Brain pericyte (primary cell): ENCODE measurements around the gene PCDHGA7.
"Not testable (repeated sequence)": the region's sequence is repeated elsewhere in the genome, so short reads cannot be mapped to it uniquely, and the experiment has no call there.

ENCODE experiments used
- DNase-seq: peaks from one replicate; pipeline ENCODE4 v3.0.0-alpha.2; 2012; ENCODE audit warnings: low read depth, low spot score

Gene PCDHGA7

DNA sequence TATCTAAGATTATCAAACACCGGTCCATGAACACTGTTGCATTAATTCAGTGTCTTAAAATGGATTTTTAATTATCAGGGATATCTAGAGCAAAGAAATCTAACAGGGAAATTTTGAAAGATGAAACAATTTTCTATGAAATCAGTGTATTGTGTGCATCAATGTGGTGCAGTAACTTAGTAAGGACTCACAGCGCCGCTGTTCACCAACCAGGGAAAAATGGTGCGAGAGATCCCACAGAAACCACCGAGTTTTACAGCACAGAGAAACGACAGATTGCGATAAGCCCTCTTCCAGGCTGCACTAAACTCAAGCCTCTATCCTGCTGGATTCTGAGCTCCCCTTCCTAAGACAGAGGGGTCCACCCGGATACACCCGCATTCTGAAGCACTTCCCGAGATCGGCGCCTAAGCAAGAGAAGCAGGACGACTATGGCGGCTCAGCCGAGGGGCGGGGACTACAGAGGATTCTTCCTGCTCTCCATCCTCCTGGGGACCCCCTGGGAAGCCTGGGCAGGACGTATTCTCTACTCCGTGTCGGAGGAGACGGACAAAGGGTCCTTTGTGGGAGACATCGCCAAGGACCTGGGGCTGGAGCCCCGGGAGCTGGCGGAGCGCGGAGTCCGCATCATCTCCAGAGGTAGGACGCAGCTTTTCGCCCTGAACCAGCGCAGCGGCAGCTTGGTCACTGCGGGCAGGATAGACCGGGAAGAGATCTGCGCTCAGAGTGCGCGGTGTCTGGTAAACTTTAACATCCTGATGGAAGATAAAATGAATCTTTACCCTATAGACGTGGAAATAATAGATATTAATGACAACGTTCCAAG lies at the start of gene PCDHGA7:
Gene PCDHGA7 (plus strand): TSS at position 274 of the 826 bp plus-strand sequence. CDS start 158 bp downstream, at position 432.
- no peak for DNase-seq

DNA sequence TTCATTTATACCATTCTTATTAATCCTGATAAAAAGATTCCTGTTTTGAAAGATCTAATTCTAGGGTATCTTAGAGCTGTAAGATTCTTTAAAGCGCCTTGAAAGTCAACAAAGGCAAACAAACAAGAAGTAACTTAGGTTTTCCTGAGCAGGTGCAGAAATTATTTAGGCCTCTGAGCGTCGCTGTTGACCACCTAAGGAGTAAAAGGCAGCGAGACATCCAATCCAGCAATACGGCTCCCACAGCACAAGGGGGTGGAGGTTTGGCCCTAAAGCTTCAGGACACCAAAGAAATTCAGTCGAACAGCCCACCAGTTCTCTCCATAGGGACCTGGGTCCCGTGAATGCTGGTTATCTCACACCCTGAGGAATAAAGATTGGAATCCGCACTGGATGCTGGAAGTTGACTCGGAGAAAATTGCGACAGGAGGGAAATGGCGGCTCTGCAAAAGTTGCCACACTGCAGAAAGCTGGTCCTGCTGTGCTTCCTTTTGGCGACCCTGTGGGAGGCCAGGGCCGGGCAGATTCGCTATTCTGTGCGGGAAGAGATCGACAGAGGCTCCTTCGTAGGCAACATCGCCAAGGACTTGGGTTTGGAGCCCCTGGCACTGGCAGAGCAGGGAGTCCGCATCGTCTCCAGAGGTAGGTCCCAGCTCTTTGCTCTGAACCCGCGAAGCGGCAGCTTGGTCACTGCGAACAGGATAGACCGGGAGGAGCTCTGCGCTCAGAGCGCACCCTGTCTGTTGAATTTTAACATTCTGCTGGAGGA lies 43.8 kb upstream of the PCDHGA7 start, which contains the start of gene PCDHGA2:
Gene PCDHGA2 (plus strand): TSS at position 223 of the 769 bp plus-strand sequence.
- no peak for DNase-seq

DNA sequence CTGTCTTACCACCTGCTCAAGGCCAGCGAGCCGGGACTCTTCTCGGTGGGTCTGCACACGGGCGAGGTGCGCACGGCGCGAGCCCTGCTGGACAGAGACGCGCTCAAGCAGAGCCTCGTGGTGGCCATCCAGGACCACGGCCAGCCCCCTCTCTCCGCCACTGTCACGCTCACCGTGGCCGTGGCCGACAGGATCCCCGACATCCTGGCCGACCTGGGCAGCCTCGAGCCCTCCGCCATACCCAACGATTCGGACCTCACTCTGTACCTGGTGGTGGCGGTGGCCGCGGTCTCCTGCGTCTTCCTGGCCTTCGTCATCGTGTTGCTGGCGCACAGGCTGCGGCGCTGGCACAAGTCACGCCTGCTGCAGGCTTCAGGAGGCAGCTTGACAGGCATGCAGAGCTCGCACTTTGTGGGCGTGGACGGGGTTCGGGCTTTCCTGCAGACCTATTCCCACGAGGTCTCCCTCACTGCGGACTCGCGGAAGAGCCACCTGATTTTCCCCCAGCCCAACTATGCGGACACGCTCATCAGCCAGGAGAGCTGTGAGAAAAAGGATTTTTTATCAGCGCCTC lies 41.7 kb upstream of the PCDHGA7 start:
- not testable (repeated sequence) for DNase-seq

DNA sequence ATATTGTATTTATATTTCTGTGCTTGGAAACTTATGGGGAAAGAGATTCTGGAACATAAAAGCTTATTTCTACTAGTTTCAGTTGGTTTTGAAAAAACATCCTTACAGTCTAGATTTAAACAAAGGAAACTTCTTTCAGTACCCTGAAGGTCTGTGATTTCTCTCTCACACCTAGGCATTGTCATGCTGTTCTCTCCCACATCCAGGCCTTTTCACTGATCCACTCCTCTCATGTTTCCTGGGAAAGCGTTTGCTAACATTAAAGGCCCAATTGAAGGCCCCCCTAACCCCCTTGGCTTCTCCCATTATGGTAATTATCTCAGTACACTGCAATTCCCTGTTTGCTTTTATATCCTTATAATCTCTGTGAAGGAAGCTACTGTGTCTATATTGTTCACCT lies 39.8 kb upstream of the PCDHGA7 start:
- DNase-seq: no peak

DNA sequence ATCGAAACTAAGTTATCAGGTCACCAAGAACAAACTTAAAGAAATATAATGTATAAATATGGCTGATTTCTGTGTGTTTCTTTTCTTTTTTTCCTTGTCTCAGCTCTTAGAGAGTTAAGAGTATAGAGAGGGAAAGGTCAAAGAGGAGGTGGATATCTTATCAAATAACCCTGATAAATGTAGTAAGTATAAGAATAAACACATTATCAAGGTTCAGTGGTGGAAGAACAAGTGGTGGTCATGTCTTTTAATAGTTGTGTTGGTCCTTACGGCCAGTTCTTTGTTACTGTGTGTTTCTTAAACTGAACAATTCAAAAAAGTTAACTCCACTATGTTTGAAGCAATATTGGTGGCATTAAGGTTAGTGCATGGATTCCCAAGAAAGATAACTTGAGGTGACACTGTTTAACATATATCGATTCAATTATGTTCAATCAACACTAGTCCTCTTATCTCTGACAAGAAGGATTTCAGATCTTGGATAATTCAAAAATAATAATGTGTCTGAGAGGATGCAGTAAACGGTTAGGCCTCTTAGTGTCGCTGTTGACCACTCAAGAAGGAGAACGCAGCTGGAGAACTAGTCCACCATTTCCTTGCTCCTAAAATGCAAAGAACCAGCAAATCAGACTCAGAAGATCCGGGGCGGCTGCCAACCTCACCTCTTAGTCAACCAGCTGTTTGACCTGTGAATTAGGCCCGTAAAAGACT lies 39.1 kb upstream of the PCDHGA7 start, which contains the start of gene PCDHGA3:
Gene PCDHGA3 (plus strand): TSS at position 588 of the 711 bp plus-strand sequence. CDS start 205 bp downstream, outside the sequence.
- no peak for DNase-seq

DNA sequence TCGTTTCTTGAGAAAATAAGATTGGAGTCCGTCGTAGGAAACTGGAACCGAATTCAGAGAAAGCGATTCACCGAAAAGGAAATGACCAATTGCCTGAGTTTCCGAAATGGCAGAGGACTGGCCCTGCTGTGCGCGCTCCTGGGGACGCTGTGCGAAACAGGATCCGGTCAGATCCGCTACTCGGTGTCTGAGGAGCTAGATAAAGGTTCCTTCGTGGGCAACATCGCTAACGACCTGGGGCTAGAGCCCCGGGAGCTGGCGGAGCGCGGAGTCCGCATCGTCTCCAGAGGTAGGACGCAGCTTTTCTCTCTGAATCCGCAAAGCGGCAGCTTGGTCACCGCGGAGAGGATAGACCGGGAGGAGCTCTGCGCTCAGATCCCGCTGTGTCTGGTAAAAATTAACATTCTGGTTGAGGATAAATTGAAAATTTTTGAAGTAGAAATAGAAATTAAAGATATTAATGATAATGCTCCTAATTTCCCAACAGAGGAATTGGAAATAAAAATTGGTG lies 38.5 kb upstream of the PCDHGA7 start:
- DNase-seq: no peak

DNA sequence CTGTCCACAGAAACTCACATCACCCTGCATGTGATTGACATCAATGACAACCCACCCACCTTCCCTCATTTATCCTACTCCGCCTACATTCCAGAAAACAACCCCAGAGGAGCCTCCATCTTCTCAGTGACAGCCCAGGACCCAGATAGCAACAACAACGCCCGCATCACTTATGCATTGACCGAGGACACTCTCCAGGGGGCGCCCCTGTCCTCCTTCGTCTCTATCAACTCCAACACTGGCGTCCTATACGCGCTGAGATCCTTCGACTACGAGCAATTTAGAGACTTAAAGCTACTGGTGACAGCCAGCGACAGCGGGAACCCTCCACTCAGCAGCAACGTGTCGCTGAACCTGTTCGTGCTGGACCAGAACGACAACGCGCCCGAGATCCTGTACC lies 37.2 kb upstream of the PCDHGA7 start:
- DNase-seq: no peak

DNA sequence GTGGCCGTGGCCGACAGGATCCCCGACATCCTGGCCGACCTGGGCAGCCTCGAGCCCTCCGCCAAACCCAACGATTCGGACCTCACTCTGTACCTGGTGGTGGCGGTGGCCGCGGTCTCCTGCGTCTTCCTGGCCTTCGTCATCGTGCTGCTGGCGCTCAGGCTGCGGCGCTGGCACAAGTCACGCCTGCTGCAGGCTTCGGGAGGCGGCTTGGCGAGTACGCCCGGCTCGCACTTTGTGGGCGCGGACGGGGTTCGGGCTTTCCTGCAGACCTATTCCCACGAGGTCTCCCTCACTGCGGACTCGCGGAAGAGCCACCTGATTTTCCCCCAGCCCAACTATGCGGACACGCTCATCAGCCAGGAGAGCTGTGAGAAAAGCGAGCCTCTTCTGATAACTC lies 36.5 kb upstream of the PCDHGA7 start:
- not testable (repeated sequence) for DNase-seq

DNA sequence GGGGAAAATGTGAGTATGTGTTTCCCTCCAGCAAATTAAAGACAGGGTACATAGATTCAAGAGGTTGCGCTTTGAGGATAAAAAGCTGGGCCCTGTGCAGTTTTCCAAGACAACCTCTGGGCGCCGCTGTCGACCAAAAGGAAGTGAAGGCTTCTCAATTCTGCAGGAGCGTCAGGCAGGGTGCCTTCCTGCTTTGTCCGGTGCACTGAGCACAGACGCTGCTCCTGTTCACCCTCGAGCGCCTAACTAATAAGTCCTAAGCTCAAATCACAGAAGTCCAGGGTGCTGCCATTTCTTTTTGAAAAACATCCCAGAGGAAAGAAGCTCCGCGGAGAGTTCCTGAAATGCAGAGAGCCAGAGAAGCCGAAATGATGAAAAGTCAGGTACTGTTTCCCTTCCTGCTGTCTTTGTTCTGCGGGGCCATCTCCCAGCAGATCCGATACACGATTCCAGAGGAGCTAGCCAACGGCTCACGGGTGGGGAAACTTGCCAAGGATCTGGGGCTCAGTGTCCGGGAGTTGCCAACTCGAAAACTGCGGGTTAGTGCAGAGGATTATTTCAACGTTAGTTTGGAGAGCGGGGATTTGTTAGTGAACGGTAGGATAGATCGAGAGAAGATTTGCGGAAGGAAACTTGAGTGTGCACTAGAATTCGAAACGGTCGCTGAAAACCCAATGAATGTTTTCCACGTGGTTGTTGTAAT lies 32.5 kb upstream of the PCDHGA7 start, which contains the start of gene PCDHGB1:
Gene PCDHGB1 (plus strand): TSS at position 183 of the 703 bp plus-strand sequence. CDS start 162 bp downstream, at position 345.
- DNase-seq: no peak

DNA sequence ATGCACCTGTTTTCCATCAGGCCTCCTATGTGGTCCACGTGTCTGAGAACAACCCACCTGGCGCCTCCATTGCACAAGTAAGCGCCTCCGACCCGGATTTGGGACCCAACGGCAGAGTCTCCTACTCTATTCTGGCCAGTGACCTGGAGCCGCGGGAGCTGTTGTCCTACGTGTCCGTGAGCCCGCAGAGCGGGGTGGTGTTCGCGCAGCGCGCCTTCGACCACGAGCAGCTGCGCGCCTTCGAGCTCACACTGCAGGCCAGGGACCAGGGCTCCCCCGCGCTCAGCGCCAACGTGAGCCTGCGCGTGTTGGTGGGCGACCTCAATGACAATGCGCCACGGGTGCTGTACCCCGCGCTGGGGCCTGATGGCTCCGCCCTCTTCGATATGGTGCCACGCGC lies 31.0 kb upstream of the PCDHGA7 start:
- DNase-seq: no peak

DNA sequence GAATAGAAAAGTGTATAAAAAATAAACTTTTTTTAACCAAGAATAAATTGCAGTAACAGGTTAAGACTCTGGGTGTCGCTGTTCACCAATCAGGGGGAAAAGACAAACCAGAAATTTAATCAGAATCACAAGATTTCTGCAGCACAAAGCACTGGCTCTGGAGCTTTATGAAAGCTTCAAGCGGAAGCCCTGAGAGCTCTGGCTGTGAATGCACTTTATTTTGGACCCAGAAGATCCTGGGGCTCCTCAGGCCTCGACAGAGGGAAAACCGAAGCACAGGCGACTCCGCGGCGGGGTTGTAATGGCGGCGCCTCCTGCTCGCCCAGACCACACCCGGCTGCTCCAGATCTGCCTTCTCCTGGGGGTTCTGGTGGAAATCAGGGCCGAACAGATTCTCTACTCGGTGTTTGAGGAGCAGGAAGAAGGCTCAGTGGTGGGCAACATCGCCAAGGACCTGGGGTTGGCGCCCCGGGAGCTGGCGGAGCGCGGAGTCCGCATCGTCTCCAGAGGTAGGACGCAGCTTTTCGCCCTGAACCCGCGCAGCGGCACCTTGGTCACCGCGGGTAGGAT lies 27.6 kb upstream of the PCDHGA7 start, which contains the start of gene PCDHGA4:
Gene PCDHGA4 (plus strand): TSS at position 122 of the 570 bp plus-strand sequence. CDS start 87 bp downstream, at position 209.
- DNase-seq: no peak

DNA sequence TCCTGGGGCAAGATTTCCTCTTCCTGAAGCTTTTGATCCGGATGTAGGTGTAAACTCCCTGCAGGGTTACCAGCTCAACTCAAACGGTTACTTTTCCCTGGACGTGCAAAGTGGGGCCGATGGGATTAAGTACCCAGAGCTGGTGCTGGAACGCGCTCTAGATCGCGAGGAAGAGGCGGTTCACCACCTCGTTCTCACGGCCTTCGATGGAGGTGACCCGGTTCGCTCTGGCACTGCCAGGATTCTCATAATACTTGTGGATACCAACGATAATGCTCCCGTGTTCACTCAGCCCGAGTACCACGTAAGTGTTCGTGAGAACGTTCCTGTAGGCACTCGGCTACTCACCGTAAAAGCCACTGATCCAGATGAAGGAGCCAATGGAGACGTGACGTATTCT lies 26.9 kb upstream of the PCDHGA7 start:
- no peak for DNase-seq

DNA sequence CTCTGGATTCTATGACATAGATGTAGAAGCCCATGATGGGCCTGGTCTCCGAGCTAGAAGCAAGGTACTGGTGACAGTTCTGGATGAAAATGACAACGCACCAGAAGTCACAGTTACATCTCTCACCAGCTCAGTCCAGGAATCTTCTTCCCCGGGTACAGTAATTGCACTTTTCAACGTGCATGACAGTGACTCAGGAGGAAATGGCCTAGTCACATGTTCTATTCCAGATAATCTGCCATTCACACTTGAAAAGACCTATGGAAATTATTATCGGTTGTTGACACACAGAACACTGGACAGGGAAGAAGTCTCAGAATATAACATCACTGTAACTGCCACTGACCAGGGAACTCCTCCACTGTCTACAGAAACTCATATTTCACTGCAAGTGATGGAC lies 26.4 kb upstream of the PCDHGA7 start:
- no peak for DNase-seq

DNA sequence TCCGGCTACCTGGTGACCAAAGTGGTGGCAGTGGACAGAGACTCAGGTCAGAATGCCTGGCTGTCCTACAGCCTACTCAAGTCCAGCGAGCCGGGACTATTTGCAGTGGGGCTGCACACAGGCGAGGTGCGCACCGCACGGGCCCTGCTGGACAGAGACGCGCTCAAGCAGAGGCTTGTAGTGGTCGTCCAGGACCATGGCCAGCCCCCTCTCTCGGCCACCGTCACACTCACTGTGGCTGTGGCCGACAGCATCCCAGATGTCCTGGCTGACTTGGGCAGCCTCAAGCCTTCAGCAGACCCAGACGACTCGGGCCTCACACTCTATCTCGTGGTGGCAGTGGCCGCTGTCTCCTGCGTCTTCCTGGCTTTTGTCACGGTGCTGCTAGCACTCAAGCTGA lies 25.6 kb upstream of the PCDHGA7 start:
- DNase-seq: no peak

DNA sequence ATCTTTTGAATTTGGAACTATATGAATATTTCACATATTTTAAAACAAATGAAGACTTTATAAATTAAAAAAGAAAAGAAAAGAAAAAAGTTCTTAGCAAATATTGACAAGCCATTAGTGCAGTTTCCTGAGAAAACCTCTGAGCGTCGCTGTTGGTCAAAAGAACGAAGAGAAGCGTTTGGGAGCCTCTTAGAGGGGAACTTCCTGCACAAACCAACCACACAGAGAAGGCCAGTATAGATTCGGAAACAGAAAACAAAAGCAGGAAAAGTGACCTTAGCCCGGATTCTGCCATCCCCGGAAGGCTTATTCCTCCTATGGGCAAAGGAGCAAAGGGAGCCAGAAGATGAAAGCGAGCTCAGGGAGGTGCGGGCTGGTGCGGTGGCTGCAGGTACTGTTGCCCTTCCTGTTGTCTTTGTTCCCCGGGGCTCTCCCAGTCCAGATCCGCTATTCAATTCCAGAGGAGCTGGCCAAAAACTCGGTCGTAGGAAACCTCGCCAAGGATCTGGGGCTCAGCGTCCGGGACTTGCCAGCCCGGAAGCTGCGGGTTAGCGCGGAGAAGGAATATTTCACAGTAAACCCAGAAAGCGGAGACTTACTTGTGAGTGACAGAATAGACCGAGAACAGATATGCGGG lies 22.6 kb upstream of the PCDHGA7 start, which contains the start of gene PCDHGB2:
Gene PCDHGB2 (plus strand): TSS at position 205 of the 637 bp plus-strand sequence. CDS start 142 bp downstream, at position 347.
- no peak for DNase-seq

DNA sequence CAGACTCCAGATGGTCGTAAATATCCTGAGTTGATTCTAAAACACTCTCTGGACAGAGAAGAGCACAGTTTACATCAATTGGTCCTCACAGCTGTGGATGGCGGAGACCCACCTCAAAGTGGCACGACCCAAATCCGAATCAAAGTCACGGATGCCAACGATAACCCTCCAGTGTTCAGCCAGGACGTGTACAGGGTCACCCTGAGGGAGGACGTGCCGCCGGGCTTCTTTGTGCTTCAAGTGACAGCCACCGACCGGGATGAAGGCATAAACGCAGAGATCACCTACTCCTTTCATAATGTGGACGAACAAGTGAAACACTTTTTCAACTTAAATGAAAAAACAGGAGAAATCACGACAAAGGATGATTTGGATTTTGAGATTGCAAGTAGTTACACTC lies 21.9 kb upstream of the PCDHGA7 start:
- no peak for DNase-seq

DNA sequence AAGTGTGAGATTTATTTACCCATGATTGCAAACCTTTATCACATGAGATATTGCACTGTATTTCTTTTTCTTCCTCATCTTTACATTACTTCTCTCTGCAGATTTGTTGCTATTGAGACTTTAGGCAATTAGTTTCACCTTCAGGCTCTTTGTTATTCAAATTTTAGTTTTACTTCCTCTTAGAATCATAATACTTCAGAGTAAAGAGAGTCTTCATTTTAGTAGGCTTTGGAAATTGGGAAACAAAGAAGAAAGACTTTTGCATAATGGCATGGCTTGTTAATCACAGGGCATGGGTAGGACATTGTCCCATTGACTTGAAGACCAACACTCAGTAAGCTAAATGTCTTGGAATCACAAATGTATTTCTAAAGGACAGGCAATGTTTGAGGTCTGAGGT lies 19.8 kb upstream of the PCDHGA7 start:
- DNase-seq: no peak

DNA sequence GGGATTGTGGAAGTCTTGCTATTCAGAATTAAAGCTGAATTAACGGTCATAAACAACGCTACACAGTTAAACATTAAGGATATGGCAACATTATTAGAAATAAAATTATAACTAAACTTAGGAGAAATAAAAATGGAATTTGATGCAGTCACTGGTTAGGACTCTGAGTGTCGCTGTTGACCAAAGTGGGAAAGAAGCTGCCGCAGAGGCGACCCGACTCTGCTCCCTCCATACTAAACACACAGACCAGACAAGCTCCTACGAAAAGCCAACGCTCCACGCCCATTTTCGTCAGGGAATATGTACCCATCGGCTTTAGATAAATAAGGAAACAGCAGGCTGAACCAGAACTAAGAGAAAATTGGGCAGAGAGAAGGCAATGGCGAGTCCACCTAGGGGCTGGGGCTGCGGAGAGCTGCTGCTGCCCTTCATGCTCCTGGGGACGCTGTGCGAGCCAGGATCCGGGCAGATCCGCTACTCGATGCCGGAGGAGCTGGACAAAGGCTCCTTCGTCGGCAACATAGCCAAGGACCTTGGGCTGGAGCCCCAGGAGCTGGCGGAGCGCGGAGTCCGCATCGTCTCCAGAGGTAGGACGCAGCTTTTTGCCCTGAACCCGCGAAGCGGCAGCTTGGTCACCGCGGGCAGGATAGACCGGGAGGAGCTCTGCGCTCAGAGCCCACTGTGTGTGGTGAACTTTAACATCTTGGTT lies 18.4 kb upstream of the PCDHGA7 start, which contains the start of gene PCDHGA5:
Gene PCDHGA5 (plus strand): TSS at position 211 of the 709 bp plus-strand sequence. CDS start 169 bp downstream, at position 380.
- no peak for DNase-seq
